Lower leg skin (tissue), 3 donors: ENCODE results near the gene BNC2.

Experiments used
- POLR2A ChIP-seq, 2 donors: fragments of 450-650 bp; IDR thresholded peaks; one replicate each; pipeline ENCODE4 v1.6.1; 2016 to 2017; ENCODE audit warnings: antibody characterized with exemption in 2 of 2, mild to moderate bottlenecking in 1 of 2, moderate library complexity in 1 of 2
- TF ChIP-seq, protein P1 (sequence below), 3 donors: fragments of 450-650 bp; IDR thresholded peaks; one replicate each; pipeline ENCODE4 v1.5.1; 2016; ENCODE audit warnings: antibody characterized with exemption in 3 of 3, mild to moderate bottlenecking in 3 of 3, moderate library complexity in 2 of 3

DNA sequence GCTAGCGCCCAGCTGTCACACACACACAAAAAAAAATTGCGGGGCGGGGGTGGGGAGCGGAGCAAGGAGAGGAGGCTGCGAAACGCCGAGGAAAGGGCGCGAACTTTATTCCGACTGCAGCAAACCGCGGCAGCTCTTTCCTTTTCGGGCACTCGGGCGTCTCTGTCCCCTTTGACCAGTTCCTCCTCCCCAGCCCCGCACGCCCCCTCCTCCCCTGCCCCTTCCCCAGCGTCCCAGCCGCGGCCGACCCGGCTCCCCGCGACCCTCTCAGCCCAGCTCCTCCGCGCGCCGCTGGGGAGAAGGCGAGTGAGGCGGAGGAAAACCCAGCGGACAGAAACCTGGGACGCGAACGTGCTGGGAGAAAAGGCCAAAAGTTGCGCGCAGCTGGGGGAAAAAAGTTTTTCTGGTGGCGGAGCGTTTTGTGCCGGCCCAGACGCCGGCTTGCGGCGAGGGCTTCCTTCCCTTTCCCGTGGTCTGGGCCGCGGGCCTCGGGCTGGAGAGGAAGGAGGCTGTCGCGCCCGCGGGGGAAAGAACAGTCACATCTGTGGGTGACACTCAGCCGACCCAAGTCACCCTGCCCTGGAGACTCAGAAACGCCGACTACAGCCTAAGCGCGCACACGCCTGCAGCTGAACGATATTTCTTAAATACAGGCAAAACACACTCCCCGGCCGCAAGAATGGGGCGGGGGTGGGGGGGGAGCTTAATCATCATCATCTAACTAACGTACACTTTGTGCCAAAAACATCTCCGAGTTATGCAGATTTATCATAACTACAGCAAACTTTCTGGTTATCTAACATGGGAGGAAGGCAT, 1.1 kb upstream of the BNC2 start:
- TF ChIP-seq, protein P1, sequence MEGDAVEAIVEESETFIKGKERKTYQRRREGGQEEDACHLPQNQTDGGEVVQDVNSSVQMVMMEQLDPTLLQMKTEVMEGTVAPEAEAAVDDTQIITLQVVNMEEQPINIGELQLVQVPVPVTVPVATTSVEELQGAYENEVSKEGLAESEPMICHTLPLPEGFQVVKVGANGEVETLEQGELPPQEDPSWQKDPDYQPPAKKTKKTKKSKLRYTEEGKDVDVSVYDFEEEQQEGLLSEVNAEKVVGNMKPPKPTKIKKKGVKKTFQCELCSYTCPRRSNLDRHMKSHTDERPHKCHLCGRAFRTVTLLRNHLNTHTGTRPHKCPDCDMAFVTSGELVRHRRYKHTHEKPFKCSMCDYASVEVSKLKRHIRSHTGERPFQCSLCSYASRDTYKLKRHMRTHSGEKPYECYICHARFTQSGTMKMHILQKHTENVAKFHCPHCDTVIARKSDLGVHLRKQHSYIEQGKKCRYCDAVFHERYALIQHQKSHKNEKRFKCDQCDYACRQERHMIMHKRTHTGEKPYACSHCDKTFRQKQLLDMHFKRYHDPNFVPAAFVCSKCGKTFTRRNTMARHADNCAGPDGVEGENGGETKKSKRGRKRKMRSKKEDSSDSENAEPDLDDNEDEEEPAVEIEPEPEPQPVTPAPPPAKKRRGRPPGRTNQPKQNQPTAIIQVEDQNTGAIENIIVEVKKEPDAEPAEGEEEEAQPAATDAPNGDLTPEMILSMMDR (IDR thresholded peaks at IDR 0.05): no peak
- no peak for TF ChIP-seq POLR2A (IDR thresholded peaks at IDR 0.05)
